K562 (cell line): Measurements from ENCODE around the gene COL6A1. TPM values are rescaled to one million over a fixed set of nuclear protein-coding genes. Genes with fewer than 3 reads are reported as not detected.

ENCODE experiments used
- ATAC-seq: fragments of 200-7000 bp; cut with Tn5 transposase; 3 replicates; pipeline ENCODE4 v1.9.1; 2020; ENCODE audit warnings: moderate library complexity
- BruUV-seq: library from RNA; stranded (reverse); fragments of 400-500 nt; replicated peaks from 2 replicates; lab custom pipeline; 2021; lab: Mats Ljungman, UMichigan
- CTCF ChIA-PET: fragments of 300-600 bp; formaldehyde crosslinking; extraction: SDS; loops from one replicate; lab custom pipeline; 2021; ENCODE audit warnings: low intra/inter-chr PET ratio; lab: Yijun Ruan, JAX
- POLR2A ChIA-PET: fragments of 300-600, 350-650 bp; sonication (Branson Sonifier 250); formaldehyde crosslinking; extraction: SDS; loops from one replicate; lab custom pipeline; 2021; ENCODE audit warnings: antibody characterized with exemption, inconsistent platforms; lab: Yijun Ruan, JAX
- DNase-seq, 4 experiments: peaks; one replicate each; pipeline versions ENCODE4 v3.0.0 to v3.0.0-alpha.2; 2011 to 2018; ENCODE audit warnings: low spot score in 3 of 4, mixed read lengths in 3 of 4; ENCODE audit errors: extremely low read depth in 1 of 4
- FAIRE-seq: peaks from 2 replicates; lab custom pipeline; 2011; peaks lifted over from hg19 to GRCh38; lab: Jason Lieb, UNC
- H2AFZ ChIP-seq: 2 replicates; pipeline ENCODE4 v1.6.0; 2011; ENCODE audit warnings: low read depth, low read length, control low read depth, inconsistent platforms
- H3K27ac ChIP-seq: fragments of 200-600 bp; 3 replicates; pipeline ENCODE4 v1.8.0; 2011; ENCODE audit warnings: low read depth, mild to moderate bottlenecking, control low read depth, inconsistent platforms, low read length, moderate library complexity, mixed read lengths; ENCODE audit errors: extremely low read depth
- H3K27me3 ChIP-seq, 2 experiments: fragments of 300-600 bp in 1 of 2; 2 replicates in 1 of 2; 3 replicates in 1 of 2; pipeline versions ENCODE4 v1.6.0 to v1.8.0; 2011; ENCODE audit warnings: inconsistent platforms in 2 of 2, low read length in 2 of 2, mild to moderate bottlenecking in 1 of 2, mixed read lengths in 1 of 2, moderate library complexity in 1 of 2; ENCODE audit not compliant: control insufficient read depth in 2 of 2, insufficient read depth in 2 of 2
- H3K36me3 ChIP-seq: fragments of 300-600 bp; 3 replicates; pipeline ENCODE4 v1.8.0; 2011; ENCODE audit warnings: mild to moderate bottlenecking, low read length, inconsistent platforms; ENCODE audit not compliant: control insufficient read depth, insufficient read depth
- H3K4me1 ChIP-seq, 2 experiments: fragments of 200-600 bp in 1 of 2; replicated peaks in 1 of 2; 2 replicates in 1 of 2; 3 replicates in 1 of 2; pipeline versions ENCODE4 v1.5.1 to v1.8.0; 2011; ENCODE audit warnings: inconsistent platforms in 2 of 2, low read length in 2 of 2, mild to moderate bottlenecking in 1 of 2, mixed read lengths in 1 of 2, moderate library complexity in 1 of 2; ENCODE audit not compliant: control insufficient read depth in 2 of 2, insufficient read depth in 2 of 2
- H3K4me2 ChIP-seq: 2 replicates; pipeline ENCODE4 v1.6.1; 2011; ENCODE audit warnings: low read length, control low read depth, inconsistent platforms, mixed read lengths; ENCODE audit not compliant: insufficient read depth
- H3K4me3 ChIP-seq: fragments of 200-600 bp; sonication (generic), shearing (Covaris generic); 2 replicates; pipeline ENCODE4 v1.5.1; 2016; ENCODE audit warnings: control low read depth, inconsistent platforms
- H3K79me2 ChIP-seq: fragments of 200-600 bp; 3 replicates; pipeline ENCODE4 v1.8.0; 2011; ENCODE audit warnings: low read length, inconsistent platforms; ENCODE audit not compliant: control insufficient read depth, insufficient read depth
- H3K9ac ChIP-seq, 2 experiments: 2 replicates each; pipeline versions ENCODE4 v1.6.0 to v1.6.1; 2011; ENCODE audit warnings: low read depth in 2 of 2, low read length in 2 of 2, control low read depth in 1 of 2, inconsistent platforms in 1 of 2, mild to moderate bottlenecking in 1 of 2, mixed read lengths in 1 of 2; ENCODE audit not compliant: insufficient read depth in 1 of 2
- H3K9me1 ChIP-seq: one replicate; pipeline ENCODE4 v1.6.0; 2011; ENCODE audit warnings: inconsistent platforms, mild to moderate bottlenecking, low read length, moderate library complexity; ENCODE audit not compliant: control insufficient read depth, insufficient read depth
- H3K9me3 ChIP-seq: replicated peaks from 2 replicates; pipeline ENCODE4 v1.5.1; 2011; ENCODE audit warnings: low read depth, low read length, inconsistent platforms; ENCODE audit not compliant: control insufficient read depth, insufficient read depth
- H4K20me1 ChIP-seq: replicated peaks from 2 replicates; pipeline ENCODE4 v1.6.1; 2011; ENCODE audit warnings: low read length, inconsistent platforms, mixed read lengths; ENCODE audit not compliant: control insufficient read depth, insufficient read depth
- BRF1 ChIP-seq: IDR thresholded peaks from 3 replicates; pipeline ENCODE4 v1.6.1; 2011; ENCODE audit warnings: borderline replicate concordance, mild to moderate bottlenecking; ENCODE audit not compliant: insufficient read length; ENCODE audit errors: extremely low read depth
- DEAF1 ChIP-seq: fragments of 450-650 bp; formaldehyde crosslinking; IDR thresholded peaks from 2 replicates; pipeline ENCODE4 v1.4.0; 2020; ENCODE audit warnings: mild to moderate bottlenecking, moderate library complexity
- WHSC1 ChIP-seq: IDR thresholded peaks from one replicate; pipeline ENCODE4 v1.6.1; 2012; ENCODE audit warnings: low read length, control low read depth, inconsistent platforms
- ZNF263 ChIP-seq: sonication (generic); formaldehyde crosslinking; IDR thresholded peaks from 2 replicates; pipeline ENCODE4 v1.8.0; 2022; ENCODE audit warnings: mild to moderate bottlenecking, missing genetic modification reagents, borderline replicate concordance
- ZNF280B ChIP-seq: fragments of 250-450 bp; sonication (Bioruptor Pico); IDR thresholded peaks from 2 replicates; pipeline ENCODE4 v1.5.1; 2021; ENCODE audit warnings: mild to moderate bottlenecking
- WGBS: fragments of 100-300 bp; shearing (Covaris generic); methylation state at CpG from one replicate; pipeline ENCODE4 v1.1.6; 2016; ENCODE audit warnings: low coverage, mixed read lengths; ENCODE audit not compliant: insufficient coverage; ENCODE audit errors: missing lambda C conversion rate; 5-methylcytosine and 5-hydroxymethylcytosine counted together
- in situ Hi-C: fragments of 300-500 bp; cut with MboI; formaldehyde crosslinking; loops from 4 replicates; pipeline ENCODE4 v1.15.0; 2018; ENCODE audit warnings: inconsistent platforms, mixed read lengths
- intact Hi-C: fragments of 100-400 bp; cut with micrococcal nuclease; formaldehyde crosslinking; loops from 2 replicates; pipeline ENCODE4 v1.14.2; 2022
- polyA plus RNA-seq, 8 experiments: library from polyadenylated mRNA; depleted of rRNA in 4 of 8; stranded (reverse) in 5 of 8; unstranded in 3 of 8; fragments of >200 nt; fragmentation: Nextera tagmentation in 2 of 8; fragmentation: Illumina TruSeq in 1 of 8; extraction: Ambion mirVana in 2 of 8; extraction: Trizol in 1 of 8; gene quantifications; 2 replicates each; pipeline versions ENCODE4 v1.2.1 to v1.2.3, GENCODE V29; 2011 to 2014; ENCODE audit warnings: inconsistent platforms in 1 of 8, missing spikeins in 1 of 8
- total RNA-seq, 7 experiments: library from RNA; depleted of rRNA in 6 of 7; stranded (reverse); fragments of >200 nt in 6 of 7; fragmentation: Illumina TruSeq in 2 of 7; extraction: Trizol in 2 of 7; gene quantifications; 2 replicates each; pipeline versions ENCODE4 v1.2.1 to v1.2.3, GENCODE V29; 2011 to 2021; ENCODE audit warnings: low replicate concordance in 1 of 7
- TF ChIP-seq, protein P1 (sequence below), 2 experiments: fragments of 200-800 bp in 1 of 2; sonication (Bioruptor generic) in 1 of 2; sonication (generic) in 1 of 2; formaldehyde crosslinking in 1 of 2; IDR thresholded peaks in 1 of 2; conservative IDR thresholded peaks in 1 of 2; 2 replicates each; pipeline versions ENCODE4 v1.5.0 to v1.6.1; 2016 to 2020; ENCODE audit warnings: missing compliant biosample characterization in 1 of 2, missing genetic modification characterization in 1 of 2, missing genetic modification reagents in 1 of 2
- TF ChIP-seq, protein P2 (sequence below): fragments of 450-650 bp; IDR thresholded peaks from 2 replicates; pipeline ENCODE4 v1.6.1; 2017; ENCODE audit warnings: antibody characterized with exemption

The COL6A1 gene
- total and polyA plus RNA-seq, 9 of the 15 experiments (the other 6 are each of a cell fraction or from before 2014, with no cell fraction given): 0.07 to 1.3 (median 0.14) TPM; not detected in 3

- H3K27me3 ChIP-seq: peaks cover 36 to 94% of the 10 kb centered on the region in 2 experiments
- H3K9me1 ChIP-seq: no peaks in the 10 kb centered on the region
- H3K27ac ChIP-seq: no peak overlapping the region
- no peak for ATAC-seq
- no peak for FAIRE-seq
- no peak overlapping the region for H2AFZ ChIP-seq
- no peak overlapping the region for H3K4me3 ChIP-seq
- H4K20me1 ChIP-seq: peaks cover 5% of the 10 kb centered on the region
- H3K4me1 ChIP-seq: peaks cover 7 to 16% of the 10 kb centered on the region in 2 experiments; a peak in 4 of 5 replicates
- BruUV-seq: no TSS peak
- H3K4me2 ChIP-seq: no peak overlapping the region
- no peaks in the 10 kb centered on the region for H3K36me3 ChIP-seq
- POLR2A ChIA-PET: interaction anchor here (0.8 kb wide), 1 partner anchor 11 kb away, joined by 3 read pairs; no protein-coding TSS in a partner anchor
- H3K79me2 ChIP-seq: no peaks in the 10 kb centered on the region
- no peaks in the 10 kb centered on the region; the same call in 1 of the 2 replicates for H3K9me3 ChIP-seq
- CTCF ChIA-PET: no interaction called here
- H3K9ac ChIP-seq: no peak overlapping the region
- intact Hi-C loops (no loop called here), in situ Hi-C loops (no loop called here)
- WGBS: 20% methylated on average over 6 of the region's 8 CpGs
- no peak for DNase-seq
- TF ChIP-seq ZNF263 (CRISPR knock-in tag) (peak; percentile 97), DEAF1 (CRISPR knock-in tag) (no peak), ZNF280B (CRISPR knock-in tag) (no peak), BRF1 (no peak), WHSC1 (no peak)
- TF ChIP-seq, protein P1, sequence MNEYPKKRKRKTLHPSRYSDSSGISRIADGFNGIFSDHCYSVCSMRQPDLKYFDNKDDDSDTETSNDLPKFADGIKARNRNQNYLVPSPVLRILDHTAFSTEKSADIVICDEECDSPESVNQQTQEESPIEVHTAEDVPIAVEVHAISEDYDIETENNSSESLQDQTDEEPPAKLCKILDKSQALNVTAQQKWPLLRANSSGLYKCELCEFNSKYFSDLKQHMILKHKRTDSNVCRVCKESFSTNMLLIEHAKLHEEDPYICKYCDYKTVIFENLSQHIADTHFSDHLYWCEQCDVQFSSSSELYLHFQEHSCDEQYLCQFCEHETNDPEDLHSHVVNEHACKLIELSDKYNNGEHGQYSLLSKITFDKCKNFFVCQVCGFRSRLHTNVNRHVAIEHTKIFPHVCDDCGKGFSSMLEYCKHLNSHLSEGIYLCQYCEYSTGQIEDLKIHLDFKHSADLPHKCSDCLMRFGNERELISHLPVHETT (CRISPR knock-in tag; conservative IDR thresholded peaks at IDR 0.05 in 1 of 2, IDR thresholded peaks at IDR 0.05 in 1 of 2): no peak
- TF ChIP-seq, protein P2, sequence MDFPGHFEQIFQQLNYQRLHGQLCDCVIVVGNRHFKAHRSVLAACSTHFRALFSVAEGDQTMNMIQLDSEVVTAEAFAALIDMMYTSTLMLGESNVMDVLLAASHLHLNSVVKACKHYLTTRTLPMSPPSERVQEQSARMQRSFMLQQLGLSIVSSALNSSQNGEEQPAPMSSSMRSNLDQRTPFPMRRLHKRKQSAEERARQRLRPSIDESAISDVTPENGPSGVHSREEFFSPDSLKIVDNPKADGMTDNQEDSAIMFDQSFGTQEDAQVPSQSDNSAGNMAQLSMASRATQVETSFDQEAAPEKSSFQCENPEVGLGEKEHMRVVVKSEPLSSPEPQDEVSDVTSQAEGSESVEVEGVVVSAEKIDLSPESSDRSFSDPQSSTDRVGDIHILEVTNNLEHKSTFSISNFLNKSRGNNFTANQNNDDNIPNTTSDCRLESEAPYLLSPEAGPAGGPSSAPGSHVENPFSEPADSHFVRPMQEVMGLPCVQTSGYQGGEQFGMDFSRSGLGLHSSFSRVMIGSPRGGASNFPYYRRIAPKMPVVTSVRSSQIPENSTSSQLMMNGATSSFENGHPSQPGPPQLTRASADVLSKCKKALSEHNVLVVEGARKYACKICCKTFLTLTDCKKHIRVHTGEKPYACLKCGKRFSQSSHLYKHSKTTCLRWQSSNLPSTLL: no peak
- TF ChIP-seq, all 486 proteins: peak for 1
Observed at GRCh38 chr21:45943630-45944540, 37.7 kb upstream of the COL6A1 start.
